Measurements from ENCODE around the gene ITPR3.

ITPR3 gene

DNA sequence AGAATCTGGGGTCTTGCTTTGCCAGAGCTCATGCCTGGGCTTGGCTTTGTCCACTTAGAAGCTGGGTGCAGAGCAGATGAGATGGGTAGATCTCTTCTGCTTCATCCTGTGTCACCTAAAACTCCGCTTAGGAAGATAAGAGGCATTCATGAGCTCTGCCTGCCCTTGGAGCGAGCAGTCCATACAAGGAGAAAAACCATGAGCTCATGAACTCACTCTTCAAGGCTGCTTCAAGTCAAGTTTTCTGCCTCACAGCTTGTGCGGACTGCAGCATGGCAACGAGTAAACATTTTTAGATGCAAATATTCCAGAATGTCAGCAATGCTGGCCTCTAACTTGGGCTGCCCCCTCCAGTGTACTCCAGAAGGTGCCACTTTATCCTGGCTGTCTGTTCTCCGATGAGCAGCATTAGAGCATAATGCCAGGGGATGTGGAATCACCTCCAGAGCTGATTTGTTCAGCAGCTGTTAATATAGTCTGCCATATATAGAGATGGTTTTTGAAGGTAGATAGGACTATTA lies 101.0 kb downstream of the ITPR3 start:
- DNase-seq = no peak

DNA sequence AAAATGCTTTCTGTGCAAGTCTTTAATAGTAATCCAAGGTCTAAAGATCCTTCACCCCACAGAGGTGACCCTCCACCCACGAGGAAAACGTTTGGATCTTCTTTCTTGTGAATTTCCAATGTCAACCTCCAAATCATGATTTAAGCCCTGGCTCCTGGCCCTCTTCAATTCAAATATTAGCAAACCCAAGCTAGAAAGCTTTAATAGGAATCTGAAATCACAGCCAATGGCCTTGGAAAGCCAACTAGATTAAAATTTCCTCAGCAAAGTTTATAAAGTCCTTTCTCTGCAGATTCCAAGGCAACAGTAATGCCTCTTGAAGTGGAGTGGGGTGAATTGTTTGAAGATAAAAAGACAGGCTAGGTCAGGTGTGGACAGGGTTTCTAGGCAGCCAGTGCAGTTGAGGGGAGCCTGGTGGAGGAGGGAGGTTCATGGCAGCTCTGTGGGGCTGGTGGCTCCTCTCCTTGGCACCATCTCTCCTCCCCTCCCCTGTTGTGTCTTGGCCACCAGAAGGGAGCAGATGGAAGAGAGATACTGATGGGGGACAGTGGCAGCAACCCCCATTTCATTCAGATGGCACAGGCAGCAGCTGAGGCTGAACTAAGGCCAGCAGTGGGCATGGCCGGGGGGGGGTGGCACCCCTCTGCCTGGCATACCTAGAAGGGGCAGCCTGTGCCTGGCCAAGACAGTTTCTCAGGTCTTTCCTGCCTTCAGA lies 102.4 kb downstream of the ITPR3 start:
- no peak for DNase-seq

DNA sequence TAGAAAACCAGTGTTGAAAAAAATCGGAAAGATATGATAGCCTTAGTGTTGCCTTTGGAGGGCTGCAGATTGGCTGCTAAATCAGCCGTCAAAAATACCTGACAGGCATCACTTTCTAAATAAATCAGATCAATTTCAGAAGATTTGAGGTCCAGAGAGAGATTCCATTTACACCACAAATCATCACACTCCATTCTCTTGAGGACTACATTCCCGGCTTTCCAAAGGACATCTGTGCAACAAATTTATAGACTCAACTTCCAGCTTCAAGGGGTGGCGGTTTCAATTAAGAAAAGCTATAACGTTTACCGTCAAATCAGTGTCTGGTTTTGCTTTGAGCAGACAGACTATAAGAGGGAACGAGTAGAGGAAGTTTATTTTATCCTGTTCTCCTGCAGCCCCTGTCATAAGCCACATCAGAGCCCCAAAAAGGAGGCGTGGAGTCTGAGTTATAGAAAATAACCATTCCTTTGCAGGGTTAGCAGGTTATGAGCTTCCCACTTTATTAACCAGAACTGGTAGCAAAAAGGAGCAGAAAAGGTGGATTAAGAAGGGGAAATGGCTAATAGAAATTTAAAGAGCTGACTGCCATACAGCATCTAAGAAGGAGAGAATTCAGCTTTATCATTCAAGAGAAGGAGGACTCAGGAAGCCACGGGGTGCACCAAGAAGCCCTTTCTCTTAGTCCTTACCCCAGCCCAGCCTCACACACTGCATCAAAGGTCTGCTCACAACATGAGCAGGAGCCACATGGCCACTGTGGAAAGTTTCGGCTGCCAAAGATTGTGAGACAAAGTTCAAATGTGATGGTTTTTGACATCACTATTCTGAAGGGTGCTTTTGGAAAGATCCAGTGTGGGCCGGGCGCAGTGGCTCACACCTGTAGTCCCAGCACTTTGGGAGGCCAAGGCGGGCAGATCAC lies 103.2 kb downstream of the ITPR3 start:
- no peak for DNase-seq

DNA sequence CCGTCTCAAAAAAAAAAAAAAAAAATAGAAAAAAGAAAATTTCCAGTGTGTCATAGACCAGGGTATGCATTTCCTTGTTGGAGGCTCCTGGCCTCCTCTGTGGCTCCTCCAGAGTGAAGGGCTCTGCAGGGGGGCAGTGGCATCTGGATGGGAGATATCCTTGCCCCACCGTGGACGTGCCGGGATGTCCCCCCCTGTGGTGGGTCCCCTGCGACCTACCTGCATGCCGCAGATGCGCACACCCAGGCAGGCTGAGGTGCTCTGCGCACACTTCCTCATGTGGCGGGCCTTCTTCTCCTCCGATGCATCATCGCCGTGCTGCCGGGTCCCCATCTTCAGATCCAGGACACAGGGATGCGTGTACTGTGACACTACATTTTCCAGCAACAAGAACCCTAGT lies 104.1 kb downstream of the ITPR3 start:
- DNase-seq = no peak

DNA sequence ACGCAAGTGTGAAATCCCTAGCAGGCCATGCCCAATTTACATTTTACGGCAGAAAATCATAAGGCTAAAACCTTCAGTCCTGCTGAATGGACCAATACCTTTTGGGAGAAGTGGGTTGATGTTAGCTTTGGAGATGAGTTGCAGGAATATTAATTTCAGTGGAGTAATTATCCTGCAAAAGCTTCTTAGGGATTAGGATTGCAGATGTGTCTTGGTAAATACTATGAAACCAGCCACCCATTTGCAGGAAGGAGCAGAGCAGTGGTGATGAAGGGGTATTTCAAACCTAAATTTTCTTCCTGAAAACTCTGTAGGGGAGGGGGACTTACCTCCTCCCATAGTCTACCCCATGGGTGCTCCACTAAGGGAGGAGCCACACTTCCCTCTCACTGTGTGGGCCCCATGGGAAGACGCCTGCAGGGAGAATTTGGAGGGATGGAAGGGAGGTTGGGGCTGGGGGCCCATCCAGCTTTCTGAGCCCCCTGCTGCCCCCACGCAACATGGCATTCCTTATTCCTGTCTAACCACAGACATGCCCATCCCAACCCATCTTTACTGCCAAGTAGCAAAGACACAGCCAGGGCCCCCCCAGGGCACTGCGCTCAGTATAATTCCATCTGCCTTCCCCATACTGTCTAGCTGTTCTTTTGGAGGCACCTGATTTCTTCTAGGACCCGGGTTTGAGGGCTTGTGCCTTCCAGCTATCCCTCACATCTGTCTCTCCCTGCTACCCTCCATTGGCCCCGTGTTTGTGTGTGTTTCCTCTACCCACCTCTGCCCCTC lies 105.0 kb downstream of the ITPR3 start:
- no peak for DNase-seq

DNA sequence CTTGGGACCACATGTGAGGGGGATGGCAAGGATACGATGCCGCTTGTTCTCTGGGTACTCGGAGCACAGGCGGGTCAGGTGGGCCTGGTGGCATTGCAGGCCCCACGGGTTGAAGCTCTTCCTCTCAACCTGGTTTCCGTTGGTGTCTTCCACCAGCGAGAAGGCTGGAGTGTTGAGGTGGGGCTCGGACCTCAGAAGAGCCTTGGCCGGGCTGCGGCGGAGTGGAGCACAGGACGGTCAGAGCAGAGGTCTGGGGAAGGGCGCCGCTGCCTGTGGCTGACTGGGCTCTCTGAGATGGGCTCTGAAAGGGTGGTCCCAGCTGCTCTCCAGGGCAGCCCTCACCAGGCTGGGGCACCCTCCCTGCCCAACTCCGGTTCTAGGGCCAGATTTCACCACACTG lies 105.6 kb downstream of the ITPR3 start:
- DNase-seq = no peak

DNA sequence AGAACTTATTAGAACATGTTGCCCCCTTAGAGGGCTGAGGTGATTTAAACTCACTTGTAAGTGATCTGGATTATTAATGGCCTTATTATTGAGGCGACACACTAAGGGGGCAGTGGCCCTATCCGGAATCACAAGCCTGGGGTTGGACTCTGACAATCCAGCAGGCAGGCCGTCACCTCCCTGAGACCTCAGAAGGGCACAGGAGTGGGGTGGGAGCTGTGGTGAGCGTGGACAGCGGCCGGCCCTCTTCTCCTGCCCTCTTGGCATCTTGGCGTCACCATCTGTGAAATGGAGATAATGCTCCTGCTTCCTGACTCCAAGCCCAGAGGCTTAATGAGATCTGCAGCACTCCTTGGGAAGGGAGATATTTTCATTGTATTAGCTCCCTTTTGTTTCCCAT lies 106.0 kb downstream of the ITPR3 start:
- DNase-seq = no peak

DNA sequence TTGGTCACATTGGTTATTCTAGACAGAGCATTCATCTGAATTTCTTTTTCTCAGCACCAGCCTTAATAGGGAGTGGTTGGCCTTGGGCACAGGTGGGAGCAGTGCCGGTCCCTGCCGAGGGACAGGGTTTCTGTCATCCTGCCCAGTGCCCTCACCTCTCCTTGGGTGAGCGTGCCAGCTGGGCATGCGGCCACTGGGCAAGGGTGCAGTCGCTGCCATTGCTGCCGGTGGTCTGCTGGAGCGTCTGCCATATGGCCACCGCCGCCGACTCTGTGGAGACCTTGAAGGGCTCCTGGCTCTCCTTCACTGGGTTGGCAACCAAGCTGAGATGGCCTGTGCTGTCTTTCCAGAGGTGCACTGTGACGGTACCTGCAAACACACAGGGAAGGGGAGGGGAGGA lies 106.8 kb downstream of the ITPR3 start:
- DNase-seq = no peak

DNA sequence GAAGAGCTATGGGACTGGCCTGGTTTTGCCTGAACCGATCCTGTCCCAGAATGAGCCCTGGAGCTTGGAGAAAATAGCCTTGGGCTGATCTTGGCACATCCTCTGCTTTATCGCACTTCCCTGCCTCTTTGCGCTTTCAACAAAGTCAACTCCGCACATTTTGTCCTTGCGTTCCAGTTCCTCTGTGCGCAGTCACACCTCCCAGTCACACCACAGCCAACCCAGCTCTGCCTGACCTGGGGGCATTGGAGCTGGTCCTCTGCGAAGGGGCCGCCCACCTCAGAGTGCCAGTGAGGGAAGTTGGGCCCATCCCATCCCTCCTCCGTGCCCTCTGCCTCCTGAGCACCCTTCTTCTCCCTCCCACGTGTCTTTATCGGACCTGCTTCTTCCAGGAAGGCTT lies 107.3 kb downstream of the ITPR3 start:
- no peak for DNase-seq

DNA sequence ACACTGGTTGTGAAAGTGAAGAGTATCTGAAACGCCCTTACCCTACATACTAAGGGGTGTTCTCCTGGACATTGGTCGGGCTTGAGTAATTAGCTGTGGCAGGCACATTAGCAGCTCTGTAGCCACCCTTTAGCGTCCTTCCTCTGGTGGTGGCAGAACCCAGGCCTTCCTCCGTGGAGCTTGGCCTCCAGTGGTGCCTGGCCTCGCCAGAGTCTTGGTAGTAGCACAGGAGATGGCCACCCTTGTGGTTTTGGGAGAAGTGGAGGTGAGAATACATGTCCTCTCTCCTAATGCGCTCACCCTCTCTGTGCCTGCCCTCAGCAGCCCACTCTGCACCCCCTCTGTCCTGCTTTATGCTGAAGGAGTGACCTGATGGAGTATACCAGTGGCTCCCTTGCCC lies 107.9 kb downstream of the ITPR3 start:
- no peak for DNase-seq

DNA sequence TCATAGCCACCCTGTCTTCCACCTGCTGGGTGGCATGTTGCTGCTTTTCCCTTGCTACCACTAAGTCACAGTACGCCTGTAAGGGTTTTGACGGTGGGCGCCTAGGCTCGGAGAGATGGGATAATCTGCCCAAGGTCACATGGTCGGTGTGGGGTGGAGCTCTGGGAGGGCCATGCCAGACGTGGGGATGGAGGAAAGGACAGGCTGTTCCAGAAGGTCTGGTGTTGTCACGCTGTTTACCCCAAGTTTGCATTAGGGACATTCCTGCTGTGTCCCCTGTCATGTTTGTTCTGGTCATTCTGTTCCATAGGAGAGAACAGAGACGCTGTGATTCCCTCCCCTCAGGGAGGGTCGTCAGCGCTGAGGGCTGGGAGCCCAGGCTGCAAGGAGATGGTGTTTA lies 109.5 kb downstream of the ITPR3 start:
- DNase-seq = no peak

DNA sequence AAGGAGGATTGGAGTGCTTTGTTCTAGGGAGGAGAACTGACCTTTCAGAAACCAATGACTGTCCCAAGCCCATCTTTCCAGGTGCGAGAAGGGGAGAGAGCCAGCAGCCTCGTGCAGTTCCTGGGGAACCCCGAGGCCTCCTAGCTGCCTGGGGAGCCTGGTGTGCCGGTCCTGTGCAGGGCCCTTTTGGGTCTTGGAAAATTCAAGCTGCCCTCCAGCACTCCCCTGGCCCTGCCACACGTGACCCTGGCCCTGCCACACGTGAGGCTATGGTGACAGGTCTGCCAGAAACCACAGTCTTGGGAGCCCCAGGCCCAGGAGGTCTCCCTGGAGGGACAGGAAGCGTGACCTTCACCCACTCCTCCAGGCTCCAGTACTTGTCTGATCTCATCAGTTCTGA lies 109.9 kb downstream of the ITPR3 start:
- no peak for DNase-seq

DNA sequence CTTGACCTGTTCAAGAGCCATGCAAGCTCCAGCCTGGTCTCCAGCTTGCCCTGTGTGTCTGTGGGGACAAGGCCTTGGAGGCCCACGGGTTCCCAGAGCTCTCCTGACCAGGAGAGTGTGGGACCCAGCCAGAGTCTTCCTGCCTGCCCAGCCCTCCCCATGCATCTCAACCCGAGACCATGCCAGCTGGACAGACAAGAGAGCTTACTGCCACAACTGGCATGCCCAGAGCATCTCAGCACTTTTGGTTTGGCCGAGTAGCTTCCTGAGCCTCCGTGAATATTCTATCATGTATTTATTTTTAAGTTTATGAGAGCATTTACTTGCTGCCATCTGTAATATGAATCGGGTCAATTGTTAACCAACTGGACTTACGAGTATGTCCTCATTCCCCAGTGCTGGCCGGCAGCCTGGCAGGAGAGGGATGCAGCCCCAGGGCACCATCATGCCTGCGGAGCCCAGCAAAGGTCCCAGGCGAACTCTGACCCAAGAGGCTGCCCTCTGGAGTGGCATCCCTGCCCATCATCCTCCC lies 110.7 kb downstream of the ITPR3 start:
- no peak for DNase-seq

DNA sequence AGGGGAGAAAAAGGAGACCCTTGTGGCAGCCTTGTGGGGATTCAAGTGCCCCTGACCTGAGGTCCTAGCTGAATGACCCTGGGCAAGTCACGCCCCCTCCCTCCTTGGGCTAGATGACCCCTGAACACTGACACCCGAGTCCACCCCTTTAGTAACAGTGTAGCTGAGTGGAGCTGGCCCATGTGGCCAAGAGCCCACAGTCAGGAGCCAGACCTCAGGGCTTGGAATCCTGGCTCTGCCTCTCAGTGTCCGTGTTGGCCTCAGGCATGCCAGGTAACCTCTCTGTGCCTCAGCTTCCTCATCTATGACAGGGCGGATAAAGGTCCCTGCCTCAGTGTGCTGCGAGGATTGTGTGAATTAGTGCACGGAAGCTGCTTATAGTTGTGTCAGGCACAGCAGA lies 111.3 kb downstream of the ITPR3 start:
- DNase-seq = no peak

DNA sequence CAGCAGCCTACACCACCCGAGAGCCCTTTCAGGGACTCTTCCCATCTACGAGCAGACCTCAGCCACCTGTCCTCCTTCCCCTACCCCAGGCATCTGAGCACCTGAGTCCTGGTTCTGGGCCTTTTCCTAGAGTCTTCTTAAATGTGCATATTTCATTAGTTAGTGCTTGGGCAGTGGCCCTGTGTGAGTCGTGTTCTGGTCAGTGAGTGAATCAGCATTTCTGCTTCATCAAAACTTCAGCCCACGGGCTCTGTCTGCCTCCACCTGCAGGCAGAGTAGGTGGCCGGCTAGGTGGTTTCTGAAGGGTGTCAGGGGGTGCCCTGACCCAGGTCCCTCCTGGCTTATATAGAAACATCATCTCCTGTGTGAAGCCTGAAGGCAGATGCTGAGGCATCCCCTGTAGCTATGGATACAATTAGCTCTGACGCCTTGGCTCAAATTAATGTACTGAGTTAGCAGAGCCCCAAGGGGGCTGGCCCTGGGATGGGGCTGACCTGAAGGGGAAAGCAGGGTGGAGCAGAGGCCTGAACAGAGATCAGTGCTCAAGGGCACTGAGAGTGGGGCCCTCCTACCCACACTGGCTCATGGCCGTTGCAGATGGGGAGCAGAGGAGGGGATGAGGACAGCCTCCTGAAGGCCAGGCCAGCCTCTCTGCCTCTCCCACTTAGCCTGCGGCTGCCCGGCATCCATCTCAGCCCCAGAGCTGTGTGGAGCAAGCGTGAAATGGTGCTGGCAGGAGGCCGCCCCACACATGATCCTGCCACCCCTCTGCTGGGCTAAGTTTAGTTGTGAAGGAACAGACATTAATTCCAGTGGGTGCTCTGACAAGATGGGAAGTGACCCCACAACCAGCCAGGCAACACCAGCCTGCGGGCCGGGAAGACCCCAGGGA lies 111.9 kb downstream of the ITPR3 start:
- DNase-seq = no peak

DNA sequence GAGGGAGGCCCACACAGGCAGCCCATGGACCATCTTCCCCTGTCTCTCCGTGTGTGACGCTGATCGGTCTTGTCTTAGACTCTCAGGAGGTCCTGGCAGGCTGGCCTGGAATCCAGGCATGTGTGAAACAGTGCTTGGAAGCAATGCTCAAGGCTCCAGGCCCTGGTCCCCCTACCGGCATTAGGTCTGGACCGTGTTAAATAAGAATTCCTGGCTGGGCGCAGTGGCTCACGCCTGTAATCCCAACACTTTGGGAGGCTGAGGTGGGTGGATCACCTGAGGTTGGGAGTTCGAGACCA lies 112.5 kb downstream of the ITPR3 start:
- no peak for DNase-seq

DNA sequence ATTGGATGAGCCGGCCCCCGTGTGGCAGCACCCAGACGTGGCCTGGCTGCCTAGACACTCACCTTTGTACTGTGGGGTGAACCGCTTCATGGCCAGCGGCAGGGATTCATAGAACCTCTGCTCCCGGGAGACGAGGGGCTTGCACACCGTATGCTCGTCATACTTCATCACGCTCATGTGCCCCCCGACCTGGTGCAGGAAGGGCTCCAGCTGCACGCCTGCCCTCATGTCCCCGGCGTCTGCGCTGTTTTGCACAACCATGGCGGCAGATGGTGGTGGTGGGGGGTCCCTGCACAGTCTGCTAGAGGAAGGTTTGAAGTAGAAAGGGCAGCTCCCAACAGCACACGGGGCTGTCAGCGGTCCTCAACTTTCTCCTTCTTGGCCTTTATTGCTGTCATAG lies 114.1 kb downstream of the ITPR3 start:
- no peak for DNase-seq

DNA sequence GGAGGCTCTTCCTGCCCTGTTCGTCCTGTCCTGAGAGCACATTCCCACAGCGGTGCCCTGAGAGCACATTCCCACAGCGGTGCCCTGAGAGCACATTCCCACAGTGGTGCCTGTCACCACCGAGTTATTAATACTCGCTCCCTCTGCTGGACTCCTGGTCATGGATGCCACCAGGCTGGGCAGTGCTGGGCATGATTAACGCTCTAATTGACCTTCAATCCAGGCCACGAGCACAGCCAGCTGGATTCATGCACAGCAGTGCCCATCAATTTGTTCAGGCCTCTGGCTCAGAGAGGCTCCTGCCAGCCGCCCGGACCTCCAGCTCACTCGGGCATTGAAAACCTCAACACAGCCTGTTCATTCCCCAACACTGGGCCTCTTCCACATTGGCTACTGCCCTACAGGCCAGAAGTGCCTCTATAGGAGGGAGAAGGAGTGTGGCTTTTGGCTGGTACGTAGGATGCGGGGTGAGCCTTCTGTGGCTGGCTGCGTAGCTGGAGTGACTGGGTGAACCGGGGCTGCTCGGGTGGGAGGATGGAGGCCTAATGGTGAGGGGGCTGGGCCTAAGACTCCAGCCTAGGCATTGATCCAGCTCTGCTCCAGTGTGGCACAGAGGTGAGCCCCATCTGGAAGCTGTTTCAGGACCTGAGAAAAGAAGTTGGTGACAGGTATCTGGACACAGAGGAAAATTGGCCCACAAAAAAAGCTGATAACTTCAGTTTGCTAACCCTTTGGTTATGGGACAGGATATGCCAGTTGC lies 116.3 kb downstream of the ITPR3 start:
- DNase-seq = no peak

DNA sequence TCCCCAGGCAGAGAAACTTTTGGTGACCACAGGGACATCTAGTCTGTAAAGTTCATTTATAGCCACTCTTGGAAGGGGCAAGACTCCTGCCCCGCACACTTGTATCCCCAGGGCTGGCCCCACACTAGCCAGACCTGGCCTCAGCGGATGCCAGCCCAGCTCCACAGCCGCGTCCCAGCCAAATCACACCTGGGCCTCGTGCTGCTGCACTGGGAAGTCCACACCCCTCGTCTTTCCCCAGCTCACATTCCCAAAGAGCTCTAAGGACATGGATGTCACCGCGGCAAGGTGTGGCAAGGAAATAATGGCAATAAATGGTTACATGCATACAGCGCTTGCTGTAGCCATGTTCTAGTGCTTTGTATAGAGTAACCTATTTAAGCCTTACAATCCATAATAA lies 117.0 kb downstream of the ITPR3 start:
- no peak for DNase-seq

DNA sequence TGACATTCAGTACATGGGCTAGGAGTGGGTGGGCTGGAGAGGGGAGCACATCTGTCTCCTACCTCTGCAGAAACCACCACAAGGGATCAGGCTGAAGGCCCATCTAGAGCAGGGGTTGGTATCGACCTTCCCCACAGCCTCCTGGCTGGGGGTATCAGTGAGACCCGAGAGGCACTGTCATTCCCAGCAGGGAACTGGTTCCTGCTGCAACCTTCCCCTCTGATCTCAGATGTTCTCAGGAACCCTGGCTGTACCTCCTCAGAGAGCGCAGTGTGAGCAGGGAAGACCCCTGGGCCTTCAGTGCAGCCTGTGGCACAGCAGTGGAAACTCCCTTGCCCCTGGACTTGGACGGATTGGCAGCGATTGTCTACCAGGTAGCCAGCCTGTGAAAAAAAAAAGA lies 117.8 kb downstream of the ITPR3 start:
- no peak for DNase-seq

DNA sequence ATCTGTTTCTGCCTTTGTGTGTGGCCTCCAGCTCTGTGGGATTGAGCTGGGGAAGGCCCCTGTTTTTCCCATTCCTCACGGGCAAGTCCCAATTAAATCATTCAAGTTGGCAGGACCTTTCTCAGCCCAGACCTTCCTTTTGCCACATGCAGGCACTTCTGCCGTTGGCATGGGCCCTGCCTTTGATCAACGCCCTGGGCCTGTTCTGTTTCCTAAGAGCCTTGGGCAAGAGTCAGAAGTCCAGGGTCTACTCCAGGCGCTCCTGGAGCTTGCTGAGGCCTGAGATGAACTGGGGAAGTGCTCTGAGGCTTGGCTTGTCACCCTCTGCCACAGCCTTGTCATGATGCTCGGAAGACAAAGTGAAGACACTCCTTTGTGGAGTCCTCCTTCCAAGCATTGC lies 118.4 kb downstream of the ITPR3 start:
- DNase-seq = no peak

DNA sequence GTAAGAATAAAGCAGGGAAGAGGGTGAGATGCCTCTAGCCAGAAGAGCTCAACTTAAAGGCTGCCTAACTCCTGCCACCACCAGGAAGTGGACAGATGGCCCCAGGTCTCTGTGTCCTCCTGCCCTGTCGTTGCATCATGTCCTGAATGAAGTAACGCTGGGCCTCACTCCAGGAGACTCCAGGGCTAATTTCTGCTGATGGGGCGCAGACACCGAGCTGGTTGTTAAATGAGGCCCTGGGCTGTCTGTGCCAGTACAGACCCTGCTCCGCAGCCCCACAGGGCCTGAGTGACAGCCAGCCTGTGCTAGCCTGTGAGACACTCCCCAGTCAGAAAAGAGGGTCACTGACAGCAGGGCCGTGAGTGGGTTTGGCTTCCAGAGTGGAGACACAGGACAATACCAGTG lies 119.1 kb downstream of the ITPR3 start:
- no peak for DNase-seq

Data from bone marrow (tissue), 2 donors.